HG03469 (cell line): Measurements from ENCODE around the gene EPS8.

Source experiments
- ATAC-seq: cut with Tn5 transposase; IDR thresholded peaks from one replicate; pipeline ENCODE4 v1.9.1; 2021; ENCODE audit warnings: mild to moderate bottlenecking, moderate library complexity, moderate number of reproducible peaks; ENCODE audit not compliant: unreplicated experiment

Gene EPS8

GRCh38 chr12:15698377-15698871 lies 90.8 kb downstream of the EPS8 start:
- ATAC-seq: no peak

- ATAC-seq: no peak
These were observed 92.0 kb downstream of the EPS8 start for GRCh38 chr12:15697201-15697600.

GRCh38 chr12:15693228-15693911 lies 95.8 kb downstream of the EPS8 start:
- no peak for ATAC-seq

GRCh38 chr12:15691388-15691787 lies 97.8 kb downstream of the EPS8 start:
- ATAC-seq: no peak

DNA sequence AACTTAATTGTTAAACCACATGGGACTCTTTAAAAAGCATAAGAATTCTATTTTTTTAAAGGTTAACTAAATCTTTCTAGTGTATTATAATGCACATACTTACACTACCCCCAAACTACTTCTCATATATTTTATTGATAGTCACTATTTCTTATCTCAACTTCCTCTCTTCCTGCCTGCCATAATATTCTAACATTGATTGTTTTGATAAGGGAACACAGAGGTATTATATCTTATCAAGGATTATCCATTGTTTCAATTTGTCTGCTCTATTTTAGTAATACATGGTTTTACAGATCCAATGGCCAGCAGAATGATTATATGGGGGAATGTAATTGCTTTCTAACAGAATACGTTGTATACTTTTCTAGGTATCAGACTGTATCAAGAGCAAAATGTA lies 98.9 kb downstream of the EPS8 start:
- no peak for ATAC-seq

DNA sequence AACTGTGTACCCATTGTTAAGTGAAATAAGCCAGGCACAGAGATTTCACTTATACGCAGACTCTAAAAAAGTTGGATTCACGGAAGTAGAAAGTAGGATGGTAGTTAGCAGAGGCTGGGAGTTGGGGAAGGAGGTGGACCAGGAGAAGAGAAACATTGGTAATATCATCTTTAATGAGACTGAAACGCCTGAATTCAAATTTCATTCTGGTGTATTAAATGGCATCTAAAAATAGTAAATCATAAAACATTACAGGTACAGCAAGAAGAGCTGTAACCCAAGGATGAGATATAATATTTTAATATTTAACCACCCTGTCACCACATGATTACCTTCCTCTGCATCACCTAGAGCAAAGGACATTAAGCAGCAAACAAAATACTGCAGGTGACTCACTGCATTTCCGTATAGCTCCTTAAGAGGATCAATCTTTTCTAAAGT lies 99.4 kb downstream of the EPS8 start:
- no peak for ATAC-seq

- ATAC-seq: no peak
These were observed 100.2 kb downstream of the EPS8 start for GRCh38 chr12:15688838-15689625.

- ATAC-seq: no peak
These were observed 100.9 kb downstream of the EPS8 start for GRCh38 chr12:15688202-15688736.

DNA sequence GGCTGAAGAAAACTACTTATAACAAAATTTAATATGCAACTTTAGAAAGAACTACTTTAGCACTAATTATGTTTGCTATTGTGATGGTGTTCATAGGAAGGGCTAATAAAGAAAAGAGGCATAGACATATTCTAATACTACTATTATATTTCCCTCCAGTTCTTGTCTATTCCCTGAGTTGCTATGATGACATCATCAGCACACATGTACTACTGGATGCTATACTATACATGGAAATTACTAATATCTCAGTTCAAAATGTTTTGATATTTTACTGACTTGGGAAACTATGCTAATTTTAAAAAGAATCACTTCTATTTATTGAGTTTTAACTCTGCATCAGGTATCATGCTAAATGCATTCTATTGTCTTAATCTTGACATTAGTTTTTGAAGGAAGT lies 101.6 kb downstream of the EPS8 start:
- no peak for ATAC-seq

GRCh38 chr12:15684896-15685658 lies 104.1 kb downstream of the EPS8 start:
- ATAC-seq: no peak

DNA sequence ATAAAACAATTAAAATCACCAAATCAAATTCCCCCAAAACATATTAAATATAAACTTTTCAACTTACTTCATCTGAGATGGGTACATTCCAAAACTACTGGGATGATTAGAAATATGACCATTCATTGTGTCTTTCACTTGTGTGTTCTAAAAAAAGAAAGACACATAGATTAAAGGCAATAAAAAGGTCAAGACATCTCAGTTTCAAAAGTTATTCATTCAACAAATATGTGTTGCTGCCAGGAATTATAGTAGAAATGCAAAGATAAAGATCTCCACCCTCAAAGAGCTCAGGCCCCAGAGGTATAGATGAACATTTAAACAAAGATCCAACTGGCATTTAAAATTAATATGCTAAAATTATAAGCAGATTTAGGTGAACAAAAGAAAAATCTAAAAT lies 106.4 kb downstream of the EPS8 start:
- no peak for ATAC-seq

DNA sequence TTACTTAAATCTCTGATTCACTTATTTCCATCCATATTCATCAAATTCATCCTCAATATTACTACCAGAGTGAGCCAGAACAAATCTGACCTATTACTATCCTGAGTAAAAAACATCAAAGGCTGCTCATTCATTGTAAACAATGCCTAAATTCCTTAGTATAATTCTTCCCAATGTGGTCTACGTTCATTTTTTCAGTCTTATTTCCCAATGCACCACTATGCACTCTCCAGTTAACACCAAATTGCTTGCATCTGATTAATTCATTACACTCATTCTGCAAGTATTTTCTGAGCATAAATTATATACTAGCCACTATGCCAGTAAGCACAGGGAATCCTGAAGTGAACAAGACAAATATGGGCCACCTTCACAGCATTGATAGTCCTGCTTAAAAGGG lies 110.0 kb downstream of the EPS8 start:
- ATAC-seq: no peak

DNA sequence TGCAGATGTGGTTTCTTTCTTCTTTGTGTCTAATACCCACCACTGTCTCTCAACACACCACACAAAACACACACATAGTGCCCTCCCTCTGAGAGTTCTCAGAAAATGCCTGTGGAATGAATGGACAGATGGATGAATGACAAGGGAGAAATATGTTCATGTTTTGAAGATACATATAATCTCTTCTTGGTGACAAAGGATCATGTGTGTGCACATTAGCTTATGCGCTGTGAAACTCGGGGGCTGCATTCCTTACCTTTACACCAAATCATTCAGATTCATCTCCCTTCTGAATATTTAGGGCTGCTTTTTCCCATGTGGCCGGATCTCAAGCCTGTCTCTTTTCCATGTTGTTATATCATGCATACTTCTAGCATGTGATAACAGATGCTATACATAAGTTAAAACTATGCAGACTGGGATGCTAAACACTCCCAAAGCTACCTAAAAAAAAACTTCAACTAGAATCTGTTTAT lies 111.4 kb downstream of the EPS8 start:
- no peak for ATAC-seq

DNA sequence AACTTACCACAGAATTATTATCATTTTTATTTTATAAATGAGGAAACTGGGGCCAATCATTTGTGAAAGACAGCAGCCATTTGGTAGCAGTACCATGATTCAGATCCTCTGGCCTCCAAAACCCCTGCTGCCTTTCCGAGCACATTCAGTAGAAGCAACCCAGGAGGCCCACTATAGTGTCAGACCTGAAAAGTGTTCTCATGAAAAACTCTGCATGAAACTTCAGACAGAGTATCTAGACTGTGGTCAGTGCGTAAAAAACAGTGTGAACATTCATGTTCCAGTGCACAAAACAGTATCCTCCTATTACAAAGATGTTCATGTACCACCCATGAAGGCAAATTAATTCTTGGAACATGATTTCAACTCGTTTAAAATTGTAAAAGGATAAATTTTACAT lies 112.0 kb downstream of the EPS8 start:
- no peak for ATAC-seq

DNA sequence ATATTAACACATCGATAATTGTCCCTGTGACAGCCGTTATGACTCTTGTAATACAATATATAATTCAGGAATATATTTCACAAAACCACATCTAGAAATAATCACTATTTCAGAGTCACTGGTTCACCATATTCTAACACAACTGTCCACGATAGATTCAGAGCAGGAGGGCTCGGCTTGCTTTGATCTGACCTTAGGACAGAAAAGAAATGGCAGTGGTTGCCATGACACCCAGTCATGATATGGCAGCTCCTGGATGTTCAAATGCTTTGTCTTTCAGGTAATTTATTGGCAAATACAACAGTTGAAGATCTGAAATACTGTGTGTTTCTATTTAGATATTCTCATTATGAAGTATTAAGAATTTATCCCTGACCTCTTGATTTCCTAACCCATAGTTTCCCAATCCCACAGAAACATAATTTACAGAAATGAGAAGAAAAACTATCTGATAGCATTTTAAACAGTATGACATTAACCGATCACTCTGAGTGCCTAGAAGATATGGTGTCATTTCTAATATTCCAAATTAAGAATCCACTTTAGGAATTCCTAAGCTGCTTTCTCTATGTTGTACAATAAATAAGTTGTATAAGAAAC lies 116.4 kb downstream of the EPS8 start:
- no peak for ATAC-seq

DNA sequence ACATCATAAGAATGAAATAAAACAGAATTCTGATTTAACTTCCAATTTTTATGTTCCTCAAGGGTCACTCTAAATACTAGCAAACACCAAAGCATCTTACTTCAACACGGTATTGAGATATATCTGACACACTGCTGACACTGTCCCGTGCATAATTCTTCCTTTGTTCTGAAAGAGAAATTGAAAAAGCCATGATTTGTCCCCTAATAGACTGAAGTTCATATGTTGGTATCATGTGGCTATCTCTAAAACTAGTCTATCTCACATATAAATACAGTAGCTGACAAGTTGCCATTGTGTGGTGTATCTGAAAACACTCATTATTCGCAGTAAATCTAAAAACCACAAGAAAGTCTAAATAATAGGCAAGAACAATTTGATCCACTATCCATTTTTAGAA lies 118.4 kb downstream of the EPS8 start:
- ATAC-seq: no peak

DNA sequence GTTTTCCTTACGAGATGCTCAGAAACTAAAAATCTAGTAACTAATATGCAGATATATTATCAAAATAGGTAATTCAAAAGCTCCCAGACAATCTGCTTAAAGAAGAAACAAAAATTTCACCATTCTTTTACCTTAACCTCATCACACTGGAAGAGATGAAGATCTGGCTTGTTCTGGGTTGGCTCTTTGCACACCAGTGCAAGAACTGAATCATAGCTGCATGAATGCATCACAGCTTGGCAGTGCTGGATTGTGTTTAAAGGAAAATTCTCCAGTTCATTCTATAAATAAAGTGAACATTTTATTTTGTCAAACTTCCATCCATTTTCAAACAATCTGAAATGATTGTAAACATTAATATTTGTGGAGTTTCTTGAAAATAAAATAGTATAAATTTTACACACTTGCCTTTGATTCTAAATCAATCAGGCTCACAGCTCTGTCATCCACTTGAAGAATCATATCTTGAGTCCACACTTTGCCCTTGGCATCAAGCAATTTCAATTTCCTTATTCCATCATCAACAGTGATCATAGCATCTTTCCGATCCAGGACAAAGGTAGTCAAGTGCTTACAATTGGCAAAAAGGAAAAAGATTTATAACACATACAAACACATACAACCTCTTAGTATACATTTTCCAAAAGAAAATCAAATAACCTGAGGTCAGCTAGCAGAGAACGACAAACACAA lies 119.8 kb downstream of the EPS8 start:
- no peak for ATAC-seq

GRCh38 chr12:15664491-15664890 lies 124.7 kb downstream of the EPS8 start:
- no peak for ATAC-seq

DNA sequence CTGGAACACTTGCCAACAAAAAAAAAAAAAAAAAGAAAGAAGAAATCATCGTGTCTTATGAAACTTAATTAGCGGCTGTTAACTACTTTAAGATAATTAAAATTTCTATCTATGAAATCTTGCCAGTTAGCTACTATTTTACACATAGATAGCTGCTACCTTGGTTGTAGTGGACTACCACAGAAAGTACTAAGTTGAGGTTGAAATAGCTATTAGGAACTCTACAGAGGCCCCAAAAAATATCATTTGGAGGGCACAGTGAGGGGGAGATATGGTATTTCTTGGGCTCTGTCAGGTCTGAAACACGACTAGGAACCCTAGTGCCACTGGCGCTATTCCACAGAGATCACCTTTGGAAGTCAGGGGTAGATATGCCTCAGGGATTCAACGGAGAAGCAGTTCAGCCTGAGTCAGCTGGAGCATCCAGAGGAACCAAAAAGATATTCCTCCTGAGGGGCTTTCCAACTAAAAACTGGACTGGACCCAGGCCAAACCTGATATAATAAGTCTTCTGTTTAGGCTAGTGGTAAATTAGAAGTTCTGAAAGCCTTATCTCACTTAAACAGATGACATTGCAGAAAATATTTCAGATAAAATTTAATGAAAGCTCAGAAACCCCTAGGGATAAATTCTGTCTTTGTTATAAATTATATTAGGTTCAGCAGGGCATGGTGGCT lies 126.1 kb downstream of the EPS8 start:
- no peak for ATAC-seq
